ENCODE results near the gene PPP1R2. TPM values are rescaled to one million over a fixed set of nuclear protein-coding genes. Genes with fewer than 3 reads are reported as not detected.

PPP1R2 gene
- total and polyA plus RNA-seq, 2 of the 13 experiments (the other 11 are each of a cell fraction or from before 2014, with no cell fraction given), result 36.5 to 86.5 TPM

DNA sequence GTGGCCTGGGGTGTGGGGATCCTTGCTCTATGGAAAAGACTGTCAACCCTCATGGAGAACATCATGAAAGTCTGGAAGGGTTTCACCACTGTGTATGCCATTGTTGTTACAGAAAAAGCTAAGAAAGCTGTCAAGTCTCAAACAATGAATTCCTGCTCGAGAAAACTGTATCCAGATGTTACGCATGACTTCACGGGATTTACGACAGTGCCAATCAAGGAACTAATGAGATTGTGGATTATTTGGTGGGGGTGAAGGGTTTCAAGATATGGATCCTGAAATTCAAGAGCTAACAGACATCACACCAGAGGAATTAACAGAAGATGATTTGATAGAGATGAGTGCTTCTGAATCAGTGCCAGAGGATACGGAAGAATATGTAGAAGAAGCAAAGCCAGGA is 7.8 kb downstream of the PPP1R2 start:
- H3K27me3 ChIP-seq (ENCODE audit: control insufficient read depth in 1 of 2, insufficient read depth in 2 of 2, low read length in 2 of 2), result no peaks in the 10 kb centered on the region
- no peak for ATAC-seq
- TF ChIP-seq, protein P1, sequence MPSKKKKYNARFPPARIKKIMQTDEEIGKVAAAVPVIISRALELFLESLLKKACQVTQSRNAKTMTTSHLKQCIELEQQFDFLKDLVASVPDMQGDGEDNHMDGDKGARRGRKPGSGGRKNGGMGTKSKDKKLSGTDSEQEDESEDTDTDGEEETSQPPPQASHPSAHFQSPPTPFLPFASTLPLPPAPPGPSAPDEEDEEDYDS (CRISPR knock-in tag; IDR thresholded peaks at IDR 0.05), result no peak
- TF ChIP-seq RARG (CRISPR knock-in tag; IDR thresholded peaks at IDR 0.05; ENCODE audit: low read depth) (no peak), RXRA (CRISPR knock-in tag; IDR thresholded peaks at IDR 0.05) (no peak), ZNF326 (CRISPR knock-in tag; IDR thresholded peaks at IDR 0.05; ENCODE audit: borderline replicate concordance) (no peak), NCOA2 (CRISPR knock-in tag; IDR thresholded peaks at IDR 0.05) (no peak), ZNF350 (CRISPR knock-in tag; IDR thresholded peaks at IDR 0.05; ENCODE audit: borderline replicate concordance, low read depth) (no peak), HIVEP1 (CRISPR knock-in tag; IDR thresholded peaks at IDR 0.05) (no peak), TSC22D2 (CRISPR knock-in tag; IDR thresholded peaks at IDR 0.05; ENCODE audit: borderline replicate concordance) (no peak), CC2D1A (CRISPR knock-in tag; IDR thresholded peaks at IDR 0.05) (no peak), ZNF225 (CRISPR knock-in tag; IDR thresholded peaks at IDR 0.05) (no peak)
- TF ChIP-seq, protein P2, sequence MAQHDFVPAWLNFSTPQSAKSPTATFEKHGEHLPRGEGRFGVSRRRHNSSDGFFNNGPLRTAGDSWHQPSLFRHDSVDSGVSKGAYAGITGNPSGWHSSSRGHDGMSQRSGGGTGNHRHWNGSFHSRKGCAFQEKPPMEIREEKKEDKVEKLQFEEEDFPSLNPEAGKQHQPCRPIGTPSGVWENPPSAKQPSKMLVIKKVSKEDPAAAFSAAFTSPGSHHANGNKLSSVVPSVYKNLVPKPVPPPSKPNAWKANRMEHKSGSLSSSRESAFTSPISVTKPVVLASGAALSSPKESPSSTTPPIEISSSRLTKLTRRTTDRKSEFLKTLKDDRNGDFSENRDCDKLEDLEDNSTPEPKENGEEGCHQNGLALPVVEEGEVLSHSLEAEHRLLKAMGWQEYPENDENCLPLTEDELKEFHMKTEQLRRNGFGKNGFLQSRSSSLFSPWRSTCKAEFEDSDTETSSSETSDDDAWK (CRISPR knock-in tag; IDR thresholded peaks at IDR 0.05), result no peak
- peaks cover 24% of the 10 kb centered on the region for H3K4me1 ChIP-seq (ENCODE audit: insufficient read depth, low read length)
- DNase-seq (ENCODE audit: low spot score), result no peak
- POLR2A ChIA-PET, result no interaction called here
- no peak for FAIRE-seq
- no TSS peak for BruUV-seq (replicated peaks)
- peaks cover 35% of the 10 kb centered on the region for H4K20me1 ChIP-seq (ENCODE audit: insufficient read depth, low read length)
- in situ Hi-C loops (cut with HindIII; ENCODE audit: extremely low pct_ligation_motif_present, low pct_unique_long_range_greater_than_20kb), result loop anchor here (5.0 kb wide), 1 partner anchor 263 kb away; the partner anchor contains the start of gene XXYLT1
- peaks cover 1 to 6% of the 10 kb centered on the region in 2 experiments; a peak in 4 of 5 replicates for H3K36me3 ChIP-seq (replicated peaks in 1 of 2; ENCODE audit: control insufficient read depth in 1 of 2, insufficient read depth in 2 of 2, low read length in 2 of 2)
- peaks cover 89% of the 10 kb centered on the region for H3K79me2 ChIP-seq (ENCODE audit: insufficient read depth, low read length)
- no peaks in the 10 kb centered on the region for H3K9me3 ChIP-seq (ENCODE audit: low read length)
- H3K4me2 ChIP-seq (ENCODE audit: low read depth, low read length), result no peak overlapping the region
- no peak overlapping the region for H3K9ac ChIP-seq (ENCODE audit: insufficient read depth, low read depth, low read length)
- WGBS (ENCODE audit: low lambda C conversion rate), result over 99% methylated on average over 5 of the region's 5 CpGs
- CTCF ChIA-PET (ENCODE audit: low intra/inter-chr PET ratio, low total read pairs), result no interaction called here
- intact Hi-C loops (cut with micrococcal nuclease; ENCODE audit: unreplicated experiment), result no loop called here
- H2AFZ ChIP-seq (ENCODE audit: low read length), result no peak overlapping the region
- H3K27ac ChIP-seq (ENCODE audit: extremely low read length, insufficient read depth, low read length), result no peak overlapping the region
- no peak overlapping the region for H3K4me3 ChIP-seq (replicated peaks in 1 of 3; ENCODE audit: insufficient read depth in 1 of 3, low read depth in 2 of 3, low read length in 3 of 3)
